K562 (cell line): ENCODE data around the gene CSDE1.

Experiments used
- BHLHE40 ChIP-seq: IDR thresholded peaks from 2 replicates; pipeline ENCODE4 v1.6.1; 2011; ENCODE audit warnings: low read length, improper control_type of control experiment
- CEBPB ChIP-seq: fragments of 450-650 bp; IDR thresholded peaks from 2 replicates; pipeline ENCODE4 v1.6.1; 2016; ENCODE audit warnings: missing genetic modification characterization, missing compliant biosample characterization
- CHD1 ChIP-seq: fragments of 200-600 bp; sonication (generic); IDR thresholded peaks from one replicate; pipeline ENCODE4 v1.6.1; 2012; ENCODE audit warnings: mild to moderate bottlenecking, moderate library complexity, low read length, inconsistent platforms
- CREM ChIP-seq: IDR thresholded peaks from 2 replicates; pipeline ENCODE4 v1.6.1; 2014; ENCODE audit warnings: antibody characterized with exemption, low read depth
- FOXA1 ChIP-seq: fragments of 450-650 bp; IDR thresholded peaks from 2 replicates; pipeline ENCODE4 v1.6.1; 2016; ENCODE audit warnings: mild to moderate bottlenecking, borderline replicate concordance
- HBP1 ChIP-seq: fragments of 450-650 bp; formaldehyde crosslinking; IDR thresholded peaks from 2 replicates; pipeline ENCODE4 v1.4.0; 2022; ENCODE audit warnings: missing genetic modification characterization
- POLR2AphosphoS5 ChIP-seq: IDR thresholded peaks from 2 replicates; pipeline ENCODE4 v1.6.1; 2011; ENCODE audit warnings: mild to moderate bottlenecking, low read depth, low read length, moderate library complexity; ENCODE audit not compliant: control insufficient read depth, insufficient read depth
- SIN3A ChIP-seq, 2 experiments: fragments of 150-350 bp in 1 of 2; IDR thresholded peaks; 2 replicates each; pipeline ENCODE4 v1.6.1; 2011 to 2016; ENCODE audit warnings: borderline replicate concordance in 2 of 2, low read depth in 2 of 2, low read length in 2 of 2, mild to moderate bottlenecking in 2 of 2, moderate library complexity in 2 of 2; ENCODE audit not compliant: control insufficient read depth in 1 of 2
- SIRT6 ChIP-seq: IDR thresholded peaks from one replicate; pipeline ENCODE4 v1.6.1; 2012; ENCODE audit warnings: low read depth, mild to moderate bottlenecking, control low read depth, inconsistent platforms, low read length, moderate library complexity
- ZNF217 ChIP-seq: sonication (generic); formaldehyde crosslinking; IDR thresholded peaks from 2 replicates; pipeline ENCODE4 v1.8.0; 2022; ENCODE audit warnings: mild to moderate bottlenecking, missing genetic modification reagents
- ZNF311 ChIP-seq: fragments of 250-450 bp; sonication (Bioruptor Pico); IDR thresholded peaks from 2 replicates; pipeline ENCODE4 v1.4.0; 2020; ENCODE audit warnings: mild to moderate bottlenecking, moderate library complexity
- ZNF785 ChIP-seq: fragments of 250-450 bp; sonication (Bioruptor Pico); IDR thresholded peaks from 2 replicates; pipeline ENCODE4 v1.4.0; 2020; ENCODE audit warnings: mild to moderate bottlenecking
- TF ChIP-seq, protein P1 (sequence below): sonication (generic); formaldehyde crosslinking; IDR thresholded peaks from 2 replicates; pipeline ENCODE4 v1.8.1; 2023; ENCODE audit warnings: mild to moderate bottlenecking, missing genetic modification reagents
- TF ChIP-seq, protein P2 (sequence below), 3 experiments: IDR thresholded peaks in 2 of 3; conservative IDR thresholded peaks in 1 of 3; 2 replicates each; pipeline ENCODE4 v1.5.1; 2011 to 2012; ENCODE audit warnings: low read length in 3 of 3, mild to moderate bottlenecking in 3 of 3, control low read depth in 2 of 3, improper control_type of control experiment in 1 of 3, inconsistent platforms in 1 of 3, low read depth in 1 of 3, mixed read lengths in 1 of 3, moderate library complexity in 1 of 3; ENCODE audit not compliant: insufficient read depth in 2 of 3

DNA sequence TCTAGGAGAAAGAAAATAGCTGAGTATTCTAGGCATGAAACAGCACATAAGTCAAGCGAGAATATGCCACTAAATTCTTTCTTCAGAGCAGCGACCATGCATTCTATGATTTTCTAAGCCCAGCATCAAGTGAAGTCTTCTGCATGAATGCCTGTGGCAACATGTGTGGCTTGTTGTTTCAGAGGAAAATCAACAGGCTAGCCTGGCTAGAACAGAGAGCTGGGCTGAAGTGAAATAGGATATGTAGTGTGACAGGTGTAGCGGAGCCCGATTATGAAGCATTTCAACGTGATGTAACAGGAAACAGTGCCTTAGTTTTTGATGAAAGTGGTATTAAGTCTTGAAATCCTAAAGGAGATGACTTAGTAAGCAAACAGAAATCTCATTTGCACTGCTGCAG, 7.0 kb downstream of the CSDE1 start:
- TF ChIP-seq HBP1 (CRISPR knock-in tag) (no peak), SIRT6 (no peak), POLR2AphosphoS5 (no peak), BHLHE40 (no peak), SIN3A (IDR thresholded peaks at IDR 0.05; ENCODE audit: borderline replicate concordance in 2 of 2, control insufficient read depth in 1 of 2, low read depth in 2 of 2, low read length in 2 of 2) (no peak), CREM (no peak), CHD1 (no peak), ZNF785 (CRISPR knock-in tag) (no peak), ZNF217 (CRISPR knock-in tag) (no peak), CEBPB (tag) (no peak), FOXA1 (no peak), ZNF311 (CRISPR knock-in tag) (no peak)
- TF ChIP-seq, protein P1, sequence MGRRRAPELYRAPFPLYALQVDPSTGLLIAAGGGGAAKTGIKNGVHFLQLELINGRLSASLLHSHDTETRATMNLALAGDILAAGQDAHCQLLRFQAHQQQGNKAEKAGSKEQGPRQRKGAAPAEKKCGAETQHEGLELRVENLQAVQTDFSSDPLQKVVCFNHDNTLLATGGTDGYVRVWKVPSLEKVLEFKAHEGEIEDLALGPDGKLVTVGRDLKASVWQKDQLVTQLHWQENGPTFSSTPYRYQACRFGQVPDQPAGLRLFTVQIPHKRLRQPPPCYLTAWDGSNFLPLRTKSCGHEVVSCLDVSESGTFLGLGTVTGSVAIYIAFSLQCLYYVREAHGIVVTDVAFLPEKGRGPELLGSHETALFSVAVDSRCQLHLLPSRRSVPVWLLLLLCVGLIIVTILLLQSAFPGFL (CRISPR knock-in tag), result no peak
- TF ChIP-seq, protein P2, sequence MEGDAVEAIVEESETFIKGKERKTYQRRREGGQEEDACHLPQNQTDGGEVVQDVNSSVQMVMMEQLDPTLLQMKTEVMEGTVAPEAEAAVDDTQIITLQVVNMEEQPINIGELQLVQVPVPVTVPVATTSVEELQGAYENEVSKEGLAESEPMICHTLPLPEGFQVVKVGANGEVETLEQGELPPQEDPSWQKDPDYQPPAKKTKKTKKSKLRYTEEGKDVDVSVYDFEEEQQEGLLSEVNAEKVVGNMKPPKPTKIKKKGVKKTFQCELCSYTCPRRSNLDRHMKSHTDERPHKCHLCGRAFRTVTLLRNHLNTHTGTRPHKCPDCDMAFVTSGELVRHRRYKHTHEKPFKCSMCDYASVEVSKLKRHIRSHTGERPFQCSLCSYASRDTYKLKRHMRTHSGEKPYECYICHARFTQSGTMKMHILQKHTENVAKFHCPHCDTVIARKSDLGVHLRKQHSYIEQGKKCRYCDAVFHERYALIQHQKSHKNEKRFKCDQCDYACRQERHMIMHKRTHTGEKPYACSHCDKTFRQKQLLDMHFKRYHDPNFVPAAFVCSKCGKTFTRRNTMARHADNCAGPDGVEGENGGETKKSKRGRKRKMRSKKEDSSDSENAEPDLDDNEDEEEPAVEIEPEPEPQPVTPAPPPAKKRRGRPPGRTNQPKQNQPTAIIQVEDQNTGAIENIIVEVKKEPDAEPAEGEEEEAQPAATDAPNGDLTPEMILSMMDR (IDR thresholded peaks at IDR 0.05 in 2 of 3, conservative IDR thresholded peaks at IDR 0.05 in 1 of 3; ENCODE audit: insufficient read depth in 2 of 3, low read depth in 1 of 3, low read length in 3 of 3), result no peak
